ENCODE data around the gene HOOK2. TPM values are rescaled to one million over a fixed set of nuclear protein-coding genes. Genes with fewer than 3 reads are reported as not detected.
"Not testable (repeated sequence)": the region's sequence is repeated elsewhere in the genome, so short reads cannot be mapped to it uniquely, and the experiment has no call there.

HOOK2 gene
- total RNA-seq, 1 donor from 2014 or later = 30.3 TPM

DNA sequence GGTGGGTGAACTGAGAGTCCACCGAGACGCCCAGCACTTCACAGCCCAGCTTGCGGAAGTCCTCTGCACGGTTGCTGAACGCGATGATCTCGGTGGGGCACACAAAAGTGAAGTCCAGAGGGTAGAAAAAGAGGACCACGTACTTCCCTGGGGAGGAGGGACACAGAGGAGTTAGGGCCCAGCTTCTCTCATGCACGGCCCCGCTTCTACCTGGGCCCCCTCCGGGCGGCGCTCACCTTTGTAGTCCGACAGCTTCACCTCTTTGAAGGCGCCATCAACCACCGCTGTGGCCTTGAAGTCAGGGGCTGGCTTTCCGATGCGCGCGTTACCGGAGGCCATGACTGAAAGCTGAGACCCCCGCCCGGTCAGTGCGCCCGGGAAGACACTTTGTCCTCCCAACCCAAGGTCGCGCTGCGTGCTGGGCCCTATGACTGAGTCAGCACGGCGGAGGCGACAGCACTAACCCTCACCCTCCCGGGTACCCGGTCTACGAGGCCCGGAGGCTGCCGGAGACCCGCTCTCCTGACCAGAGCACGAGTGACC lies 25.6 kb upstream of the HOOK2 start:
- peak overlapping the region; percentile 92 for H3K4me3 Mint-ChIP-seq (ENCODE audit: unreplicated experiment)
- H3K4me1 Mint-ChIP-seq (ENCODE audit: unreplicated experiment) = peaks cover 14% of the 10 kb centered on the region
- peak; percentile 16 for DNase-seq (ENCODE audit: low spot score)
- peaks cover 3% of the 10 kb centered on the region for H3K36me3 Mint-ChIP-seq (ENCODE audit: low read depth, unreplicated experiment)
- H3K27ac Mint-ChIP-seq (ENCODE audit: unreplicated experiment) = no peak overlapping the region
- H3K9me3 Mint-ChIP-seq (ENCODE audit: unreplicated experiment) = no peaks in the 10 kb centered on the region
- H3K27me3 Mint-ChIP-seq (ENCODE audit: unreplicated experiment) = peaks cover 19% of the 10 kb centered on the region
- TF ChIP-seq, protein P1, sequence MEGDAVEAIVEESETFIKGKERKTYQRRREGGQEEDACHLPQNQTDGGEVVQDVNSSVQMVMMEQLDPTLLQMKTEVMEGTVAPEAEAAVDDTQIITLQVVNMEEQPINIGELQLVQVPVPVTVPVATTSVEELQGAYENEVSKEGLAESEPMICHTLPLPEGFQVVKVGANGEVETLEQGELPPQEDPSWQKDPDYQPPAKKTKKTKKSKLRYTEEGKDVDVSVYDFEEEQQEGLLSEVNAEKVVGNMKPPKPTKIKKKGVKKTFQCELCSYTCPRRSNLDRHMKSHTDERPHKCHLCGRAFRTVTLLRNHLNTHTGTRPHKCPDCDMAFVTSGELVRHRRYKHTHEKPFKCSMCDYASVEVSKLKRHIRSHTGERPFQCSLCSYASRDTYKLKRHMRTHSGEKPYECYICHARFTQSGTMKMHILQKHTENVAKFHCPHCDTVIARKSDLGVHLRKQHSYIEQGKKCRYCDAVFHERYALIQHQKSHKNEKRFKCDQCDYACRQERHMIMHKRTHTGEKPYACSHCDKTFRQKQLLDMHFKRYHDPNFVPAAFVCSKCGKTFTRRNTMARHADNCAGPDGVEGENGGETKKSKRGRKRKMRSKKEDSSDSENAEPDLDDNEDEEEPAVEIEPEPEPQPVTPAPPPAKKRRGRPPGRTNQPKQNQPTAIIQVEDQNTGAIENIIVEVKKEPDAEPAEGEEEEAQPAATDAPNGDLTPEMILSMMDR (IDR thresholded peaks at IDR 0.05; ENCODE audit: unreplicated experiment) = no peak

DNA sequence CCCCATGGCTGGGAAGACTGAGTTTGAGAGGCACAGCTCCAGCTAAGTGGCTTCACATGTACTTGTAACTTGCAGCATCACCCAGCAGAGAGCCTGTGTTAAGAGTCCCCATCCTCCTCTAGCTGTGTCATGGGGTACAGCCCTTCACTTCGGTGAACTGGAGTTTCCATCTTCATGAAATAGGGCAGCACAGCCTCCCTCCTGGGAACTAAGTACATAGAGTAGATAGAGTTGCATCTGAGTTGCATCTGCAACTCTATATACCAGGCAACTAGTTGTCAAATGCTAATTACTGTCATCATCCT lies 25.1 kb upstream of the HOOK2 start:
- no peak overlapping the region for H3K27ac Mint-ChIP-seq (ENCODE audit: unreplicated experiment)
- H3K4me1 Mint-ChIP-seq (ENCODE audit: unreplicated experiment) = peaks cover 14% of the 10 kb centered on the region
- DNase-seq (ENCODE audit: low spot score) = no peak
- no peaks in the 10 kb centered on the region for H3K9me3 Mint-ChIP-seq (ENCODE audit: unreplicated experiment)
- TF ChIP-seq, protein P1 (IDR thresholded peaks at IDR 0.05; ENCODE audit: unreplicated experiment) = no peak
- H3K36me3 Mint-ChIP-seq (ENCODE audit: low read depth, unreplicated experiment) = peaks cover 3% of the 10 kb centered on the region
- H3K27me3 Mint-ChIP-seq (ENCODE audit: unreplicated experiment) = peaks cover 17% of the 10 kb centered on the region
- H3K4me3 Mint-ChIP-seq (ENCODE audit: unreplicated experiment) = peak overlapping the region; percentile 92

DNA sequence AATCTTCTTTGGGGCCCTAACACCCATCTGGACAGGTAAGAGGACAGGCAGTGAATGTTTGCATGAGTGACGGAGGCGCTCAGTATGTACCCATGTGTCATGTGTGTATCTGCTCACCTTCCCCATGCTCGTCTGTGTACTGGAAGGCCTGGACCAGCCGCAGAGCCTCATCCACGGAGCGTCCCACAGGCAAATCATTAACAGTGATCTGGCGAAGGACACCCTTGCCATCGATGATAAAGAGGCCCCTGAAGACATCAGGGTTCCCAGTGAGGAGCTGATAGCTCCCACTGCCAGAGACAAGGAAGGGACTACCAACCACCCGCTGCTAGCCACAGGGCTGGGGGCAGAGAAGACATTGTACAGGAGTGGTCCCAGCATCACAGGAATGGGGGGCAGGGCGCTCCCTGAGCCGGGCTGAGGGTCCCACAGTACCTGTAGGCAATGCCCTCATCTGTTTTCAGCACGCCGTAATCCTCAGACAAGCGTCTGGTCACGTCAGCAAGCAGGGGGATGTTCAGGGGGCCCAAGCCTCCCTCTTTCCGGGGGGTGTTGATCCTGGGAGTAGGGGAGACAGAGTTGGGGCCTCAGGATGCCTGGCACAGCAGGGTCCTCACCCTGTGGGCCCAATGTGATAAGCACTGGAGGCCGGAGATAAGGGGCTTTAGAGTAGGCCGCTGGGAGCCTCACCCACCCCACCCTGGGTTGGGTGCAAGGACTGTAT lies 24.6 kb upstream of the HOOK2 start:
- no peak overlapping the region for H3K27ac Mint-ChIP-seq (ENCODE audit: unreplicated experiment)
- peaks cover 3% of the 10 kb centered on the region for H3K36me3 Mint-ChIP-seq (ENCODE audit: low read depth, unreplicated experiment)
- H3K4me3 Mint-ChIP-seq (ENCODE audit: unreplicated experiment) = peak overlapping the region; percentile 92
- peaks cover 15% of the 10 kb centered on the region for H3K27me3 Mint-ChIP-seq (ENCODE audit: unreplicated experiment)
- H3K4me1 Mint-ChIP-seq (ENCODE audit: unreplicated experiment) = peaks cover 14% of the 10 kb centered on the region
- TF ChIP-seq, protein P1 (IDR thresholded peaks at IDR 0.05; ENCODE audit: unreplicated experiment) = no peak
- no peak for DNase-seq (ENCODE audit: low spot score)
- H3K9me3 Mint-ChIP-seq (ENCODE audit: unreplicated experiment) = no peaks in the 10 kb centered on the region

DNA sequence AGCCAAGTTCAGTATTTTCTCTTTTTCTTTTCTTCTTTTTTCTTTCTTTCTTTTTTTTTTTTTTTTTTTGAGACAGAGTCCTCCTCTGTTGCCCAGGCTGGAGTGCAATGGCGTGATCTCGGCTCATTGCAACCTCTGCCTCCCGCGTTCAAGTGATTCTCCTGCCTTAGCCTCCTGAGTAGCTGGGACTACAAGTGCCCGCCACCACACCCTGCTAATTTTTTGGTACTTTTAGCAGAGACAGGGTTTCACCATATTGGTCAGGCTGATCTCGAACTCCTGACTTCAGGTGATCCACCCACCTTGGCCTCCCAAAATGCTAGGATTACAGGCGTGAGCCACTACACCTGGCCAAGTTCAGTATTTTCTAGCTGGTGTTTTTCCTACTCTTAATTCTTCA lies 22.3 kb upstream of the HOOK2 start:
- H3K4me1 Mint-ChIP-seq (ENCODE audit: unreplicated experiment) = peaks cover 18% of the 10 kb centered on the region
- H3K4me3 Mint-ChIP-seq (ENCODE audit: unreplicated experiment); H3K36me3 Mint-ChIP-seq (ENCODE audit: low read depth, unreplicated experiment); H3K27ac Mint-ChIP-seq (ENCODE audit: unreplicated experiment); DNase-seq (ENCODE audit: low spot score); H3K9me3 Mint-ChIP-seq (ENCODE audit: unreplicated experiment): not testable (repeated sequence)
- peaks cover 24% of the 10 kb centered on the region for H3K27me3 Mint-ChIP-seq (ENCODE audit: unreplicated experiment)

DNA sequence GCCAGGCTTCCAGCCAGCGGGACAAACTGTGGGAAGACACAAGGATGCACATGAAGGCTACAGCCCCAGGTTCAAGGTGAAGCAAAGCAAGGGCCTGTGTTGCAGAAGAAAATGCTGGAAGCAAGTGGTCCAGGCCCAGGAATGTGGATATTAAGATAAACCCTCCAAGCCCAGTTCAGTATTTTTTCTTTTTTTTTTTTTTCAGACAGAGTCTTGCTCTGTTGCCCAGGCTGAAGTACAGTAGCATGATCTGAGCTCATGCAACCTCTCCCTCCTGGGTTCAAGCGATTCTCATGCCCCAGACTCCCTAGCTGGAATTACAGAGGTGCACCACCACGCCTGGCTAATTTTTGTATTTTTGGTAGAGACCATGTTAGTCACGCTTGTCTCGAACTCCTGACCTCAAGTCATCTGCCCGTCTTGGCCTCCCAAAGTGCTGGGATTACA lies 21.8 kb upstream of the HOOK2 start:
- Mint-ChIP-seq H3K9me3 (ENCODE audit: unreplicated experiment) (no peaks in the 10 kb centered on the region), H3K4me3 (ENCODE audit: unreplicated experiment) (no peak overlapping the region)

More for the DNA sequence above, 21.8 kb upstream of the HOOK2 start:
- Mint-ChIP-seq H3K27ac (ENCODE audit: unreplicated experiment) (no peak overlapping the region), H3K4me1 (ENCODE audit: unreplicated experiment) (peaks cover 14% of the 10 kb centered on the region), H3K27me3 (ENCODE audit: unreplicated experiment) (peaks cover 20% of the 10 kb centered on the region), H3K36me3 (ENCODE audit: low read depth, unreplicated experiment) (peaks cover 3% of the 10 kb centered on the region)
- TF ChIP-seq, protein P1 (IDR thresholded peaks at IDR 0.05; ENCODE audit: unreplicated experiment) = no peak
- no peak for DNase-seq (ENCODE audit: low spot score)

Measured in endothelial cell (in vitro differentiated cells).